Measurements from ENCODE around the gene IARS1.
A peak's percentile ranks its signal among the peaks of the same experiment; 100 is the strongest.

IARS1 gene

GRCh38 chr9:92325269-92325990 lies 31.9 kb upstream of the IARS1 start, which contains the start of the genes CENPP and NOL8:
Gene CENPP, plus strand, starts transcription at chr9:92325953.
Gene NOL8, minus strand, starts transcription at chr9:92325350. Its CDS starts 1,189 bp downstream, at chr9:92324161.
- peak; percentile 95 for TF ChIP-seq USF1 (IDR thresholded peaks at IDR 0.05)
- TF ChIP-seq TCF12 (IDR thresholded peaks at IDR 0.05; ENCODE audit: low read depth), result peak; percentile 51; the same call in 1 of the 2 replicates
- TF ChIP-seq YY1 (IDR thresholded peaks at IDR 0.05; ENCODE audit: low read depth), result 0 out of 2 replicates have a peak, but pooled peaks have one; percentile 49
- TF ChIP-seq, protein P1, sequence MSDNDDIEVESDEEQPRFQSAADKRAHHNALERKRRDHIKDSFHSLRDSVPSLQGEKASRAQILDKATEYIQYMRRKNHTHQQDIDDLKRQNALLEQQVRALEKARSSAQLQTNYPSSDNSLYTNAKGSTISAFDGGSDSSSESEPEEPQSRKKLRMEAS (IDR thresholded peaks at IDR 0.05), result peak; percentile 92
- TF ChIP-seq CREB1 (IDR thresholded peaks at IDR 0.05; ENCODE audit: low read depth), result 0 out of 2 replicates have a peak, but pooled peaks have one; percentile 11
- no peak for TF ChIP-seq FOXM1 (IDR thresholded peaks at IDR 0.05; ENCODE audit: borderline replicate concordance, low read depth)
- no peak for TF ChIP-seq EGR1 (IDR thresholded peaks at IDR 0.05)
- TF ChIP-seq CEBPB (IDR thresholded peaks at IDR 0.05), result no peak
- TF ChIP-seq REST (IDR thresholded peaks at IDR 0.05; ENCODE audit: low read depth), result no peak
- TF ChIP-seq NFIC (IDR thresholded peaks at IDR 0.05), result peak; percentile 45
- no peak for TF ChIP-seq RAD21 (IDR thresholded peaks at IDR 0.05; ENCODE audit: low read depth)
- no peak; the same call in 1 of the 2 replicates for TF ChIP-seq ZBTB7A (IDR thresholded peaks at IDR 0.05; ENCODE audit: low read depth)
- TF ChIP-seq EP300 (IDR thresholded peaks at IDR 0.05; ENCODE audit: borderline replicate concordance), result peak; percentile 53
- TF ChIP-seq TAF1 (IDR thresholded peaks at IDR 0.05; ENCODE audit: low read depth), result peak; percentile 86
- TF ChIP-seq TEAD4 (IDR thresholded peaks at IDR 0.05), result no peak

GRCh38 chr9:92324889-92325268 lies 31.4 kb upstream of the IARS1 start:
- TF ChIP-seq ZBTB7A (IDR thresholded peaks at IDR 0.05; ENCODE audit: low read depth), result no peak
- no peak for TF ChIP-seq FOXM1 (IDR thresholded peaks at IDR 0.05; ENCODE audit: borderline replicate concordance, low read depth)
- TF ChIP-seq TCF12 (IDR thresholded peaks at IDR 0.05; ENCODE audit: low read depth), result no peak
- TF ChIP-seq NFIC (IDR thresholded peaks at IDR 0.05), result no peak
- TF ChIP-seq EP300 (IDR thresholded peaks at IDR 0.05; ENCODE audit: borderline replicate concordance), result no peak
- no peak for TF ChIP-seq RAD21 (IDR thresholded peaks at IDR 0.05; ENCODE audit: low read depth)
- no peak for TF ChIP-seq CREB1 (IDR thresholded peaks at IDR 0.05; ENCODE audit: low read depth)
- TF ChIP-seq EGR1 (IDR thresholded peaks at IDR 0.05), result no peak
- no peak for TF ChIP-seq YY1 (IDR thresholded peaks at IDR 0.05; ENCODE audit: low read depth)
- TF ChIP-seq CEBPB (IDR thresholded peaks at IDR 0.05), result no peak

- TF ChIP-seq FOXM1 (IDR thresholded peaks at IDR 0.05; ENCODE audit: borderline replicate concordance, low read depth) (no peak), NFIC (IDR thresholded peaks at IDR 0.05) (no peak), TCF12 (IDR thresholded peaks at IDR 0.05; ENCODE audit: low read depth) (no peak), ZBTB7A (IDR thresholded peaks at IDR 0.05; ENCODE audit: low read depth) (no peak)
Measured at GRCh38 chr9:92324431-92324830, 30.9 kb upstream of the IARS1 start.

GRCh38 chr9:92315456-92315855 lies 22.0 kb upstream of the IARS1 start:
- 0 out of 2 replicates have a peak, but pooled peaks have one; percentile 8 for TF ChIP-seq CEBPB (IDR thresholded peaks at IDR 0.05)
- TF ChIP-seq RAD21 (IDR thresholded peaks at IDR 0.05; ENCODE audit: low read depth), result no peak
- no peak for TF ChIP-seq YY1 (IDR thresholded peaks at IDR 0.05; ENCODE audit: low read depth)
- no peak for TF ChIP-seq REST (IDR thresholded peaks at IDR 0.05; ENCODE audit: low read depth)

- no peak for TF ChIP-seq RAD21 (IDR thresholded peaks at IDR 0.05; ENCODE audit: low read depth)
- TF ChIP-seq NFIC (IDR thresholded peaks at IDR 0.05), result no peak
- no peak for TF ChIP-seq CREB1 (IDR thresholded peaks at IDR 0.05; ENCODE audit: low read depth)
- TF ChIP-seq EGR1 (IDR thresholded peaks at IDR 0.05), result no peak
Measured at GRCh38 chr9:92313624-92314012, 20.1 kb upstream of the IARS1 start.

DNA sequence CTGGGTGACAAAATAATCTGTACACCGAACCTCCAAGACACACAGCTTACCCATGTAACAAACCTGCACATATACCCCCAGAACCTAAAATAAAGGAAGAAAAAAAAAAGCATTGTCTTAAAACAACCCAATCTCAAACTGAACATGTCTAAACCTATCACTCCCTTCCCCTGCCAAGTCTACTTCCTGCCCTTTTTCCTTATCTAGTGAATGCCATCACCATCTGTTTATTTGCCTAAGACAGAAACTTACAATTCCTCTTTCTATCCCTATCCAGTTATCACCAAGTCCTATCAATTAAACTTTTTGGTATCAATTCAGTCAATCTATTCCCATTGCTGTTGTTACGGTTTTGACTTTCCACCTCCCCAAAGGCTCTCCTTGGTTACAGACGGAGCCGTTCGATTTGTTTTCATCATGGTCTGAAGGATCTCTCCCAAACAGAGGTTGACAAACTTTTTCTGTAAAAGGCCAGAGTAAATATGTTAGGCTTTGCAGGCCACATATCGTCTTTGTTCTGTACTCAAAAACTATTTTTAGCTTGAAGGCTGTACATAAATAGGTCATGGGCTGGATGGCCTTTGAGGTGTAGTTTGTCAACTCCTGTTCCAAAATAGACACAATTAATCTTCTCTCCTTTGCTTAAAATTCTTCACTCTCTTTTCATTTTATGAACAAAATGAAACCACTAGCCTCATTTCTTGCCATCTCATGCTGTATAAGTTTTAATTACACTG lies 19.6 kb upstream of the IARS1 start:
- TF ChIP-seq TEAD4 (IDR thresholded peaks at IDR 0.05) (no peak), CEBPB (IDR thresholded peaks at IDR 0.05) (no peak), TCF12 (IDR thresholded peaks at IDR 0.05; ENCODE audit: low read depth) (no peak), REST (IDR thresholded peaks at IDR 0.05; ENCODE audit: low read depth) (no peak), ZBTB7A (IDR thresholded peaks at IDR 0.05; ENCODE audit: low read depth) (no peak), CREB1 (IDR thresholded peaks at IDR 0.05; ENCODE audit: low read depth) (no peak), NFIC (IDR thresholded peaks at IDR 0.05) (no peak), RAD21 (IDR thresholded peaks at IDR 0.05; ENCODE audit: low read depth) (no peak), EP300 (IDR thresholded peaks at IDR 0.05; ENCODE audit: borderline replicate concordance) (no peak), FOXM1 (IDR thresholded peaks at IDR 0.05; ENCODE audit: borderline replicate concordance, low read depth) (no peak), EGR1 (IDR thresholded peaks at IDR 0.05) (no peak)
- TF ChIP-seq, protein P1 (IDR thresholded peaks at IDR 0.05), result no peak
